Vagina (tissue), 2 donors: ENCODE data around the gene TUBA3D.
"Not testable (repeated sequence)": the region's sequence is repeated elsewhere in the genome, so short reads cannot be mapped to it uniquely, and the experiment has no call there.

Experiments used
- POLR2A ChIP-seq, 2 donors: fragments of 450-650 bp; IDR thresholded peaks; one replicate each; pipeline ENCODE4 v1.6.1; 2017; ENCODE audit warnings: antibody characterized with exemption in 2 of 2, mild to moderate bottlenecking in 2 of 2, moderate library complexity in 2 of 2
- POLR2AphosphoS5 ChIP-seq, 2 donors: sonication (generic); formaldehyde crosslinking; IDR thresholded peaks; one replicate each; pipeline ENCODE4 v1.9.0; 2017; ENCODE audit warnings: antibody characterized with exemption in 2 of 2, mild to moderate bottlenecking in 2 of 2, low read depth in 1 of 2; ENCODE audit not compliant: insufficient read depth in 1 of 2
- TF ChIP-seq, protein P1 (sequence below), 3 experiments: fragments of 450-650 bp in 2 of 3; fragments of 200-600 bp in 1 of 3; sonication (generic) in 1 of 3; IDR thresholded peaks; one replicate each; pipeline ENCODE4 v1.5.1; 2017 to 2019; ENCODE audit warnings: antibody characterized with exemption in 3 of 3, mild to moderate bottlenecking in 2 of 3, moderate library complexity in 2 of 3

DNA sequence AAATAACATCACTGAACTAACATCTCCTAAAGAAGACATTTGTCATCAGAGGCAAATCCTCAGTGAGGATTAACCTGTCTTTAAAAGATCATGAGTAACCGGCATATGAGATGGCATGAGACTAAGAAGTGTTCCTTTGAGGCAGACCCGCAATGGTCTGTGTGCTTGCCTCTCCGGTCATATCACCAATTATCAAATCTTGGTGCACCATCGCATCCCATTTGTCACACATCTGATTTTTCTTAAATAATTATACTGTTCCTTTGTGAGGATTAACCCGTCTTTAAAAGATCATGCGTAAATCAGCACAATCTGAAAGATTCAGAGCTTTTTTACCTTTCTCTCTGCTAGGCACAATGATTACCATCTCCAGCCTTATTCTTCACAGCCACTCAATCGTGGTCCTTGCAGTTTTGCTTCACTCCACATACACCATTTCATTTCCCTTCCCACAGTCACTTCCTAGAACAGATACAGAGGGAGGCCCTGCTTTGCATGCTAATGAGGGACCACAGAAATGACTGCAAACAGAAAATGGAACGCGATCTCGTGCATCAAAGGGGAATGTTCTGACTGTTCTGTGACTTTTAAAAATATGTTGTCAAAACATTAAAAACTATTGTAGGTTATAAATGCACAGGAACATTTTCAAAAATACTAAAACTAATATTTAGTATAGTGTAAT is 24.5 kb upstream of the TUBA3D start:
- TF ChIP-seq, protein P1, sequence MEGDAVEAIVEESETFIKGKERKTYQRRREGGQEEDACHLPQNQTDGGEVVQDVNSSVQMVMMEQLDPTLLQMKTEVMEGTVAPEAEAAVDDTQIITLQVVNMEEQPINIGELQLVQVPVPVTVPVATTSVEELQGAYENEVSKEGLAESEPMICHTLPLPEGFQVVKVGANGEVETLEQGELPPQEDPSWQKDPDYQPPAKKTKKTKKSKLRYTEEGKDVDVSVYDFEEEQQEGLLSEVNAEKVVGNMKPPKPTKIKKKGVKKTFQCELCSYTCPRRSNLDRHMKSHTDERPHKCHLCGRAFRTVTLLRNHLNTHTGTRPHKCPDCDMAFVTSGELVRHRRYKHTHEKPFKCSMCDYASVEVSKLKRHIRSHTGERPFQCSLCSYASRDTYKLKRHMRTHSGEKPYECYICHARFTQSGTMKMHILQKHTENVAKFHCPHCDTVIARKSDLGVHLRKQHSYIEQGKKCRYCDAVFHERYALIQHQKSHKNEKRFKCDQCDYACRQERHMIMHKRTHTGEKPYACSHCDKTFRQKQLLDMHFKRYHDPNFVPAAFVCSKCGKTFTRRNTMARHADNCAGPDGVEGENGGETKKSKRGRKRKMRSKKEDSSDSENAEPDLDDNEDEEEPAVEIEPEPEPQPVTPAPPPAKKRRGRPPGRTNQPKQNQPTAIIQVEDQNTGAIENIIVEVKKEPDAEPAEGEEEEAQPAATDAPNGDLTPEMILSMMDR (IDR thresholded peaks at IDR 0.05) = not testable (repeated sequence)
- not testable (repeated sequence) for TF ChIP-seq POLR2A (IDR thresholded peaks at IDR 0.05); POLR2AphosphoS5 (IDR thresholded peaks at IDR 0.05; ENCODE audit: insufficient read depth in 1 of 2, low read depth in 1 of 2)
